ENCODE data around the gene GJC2.

- TF ChIP-seq CTCF (conservative IDR thresholded peaks at IDR 0.05; ENCODE audit: low read depth, low read length), result no peak
- TF ChIP-seq EZH2phosphoT487 (IDR thresholded peaks at IDR 0.05; ENCODE audit: borderline replicate concordance, low read length), result no peak
- TF ChIP-seq EZH2 (IDR thresholded peaks at IDR 0.05; ENCODE audit: low read length, unreplicated experiment), result no peak
These were observed 48.7 kb upstream of the GJC2 start for GRCh38 chr1:228100822-228101613.
